GM19193 (cell line): Measurements from ENCODE around the gene TMEM52.
A peak's percentile ranks its signal among the peaks of the same experiment; 100 is the strongest.

Source experiments
- POLR2A ChIP-seq: IDR thresholded peaks from 4 replicates; pipeline ENCODE4 v1.6.1; 2011; ENCODE audit not compliant: insufficient read depth, insufficient read length; ENCODE audit errors: extremely low read depth

TMEM52 gene

DNA sequence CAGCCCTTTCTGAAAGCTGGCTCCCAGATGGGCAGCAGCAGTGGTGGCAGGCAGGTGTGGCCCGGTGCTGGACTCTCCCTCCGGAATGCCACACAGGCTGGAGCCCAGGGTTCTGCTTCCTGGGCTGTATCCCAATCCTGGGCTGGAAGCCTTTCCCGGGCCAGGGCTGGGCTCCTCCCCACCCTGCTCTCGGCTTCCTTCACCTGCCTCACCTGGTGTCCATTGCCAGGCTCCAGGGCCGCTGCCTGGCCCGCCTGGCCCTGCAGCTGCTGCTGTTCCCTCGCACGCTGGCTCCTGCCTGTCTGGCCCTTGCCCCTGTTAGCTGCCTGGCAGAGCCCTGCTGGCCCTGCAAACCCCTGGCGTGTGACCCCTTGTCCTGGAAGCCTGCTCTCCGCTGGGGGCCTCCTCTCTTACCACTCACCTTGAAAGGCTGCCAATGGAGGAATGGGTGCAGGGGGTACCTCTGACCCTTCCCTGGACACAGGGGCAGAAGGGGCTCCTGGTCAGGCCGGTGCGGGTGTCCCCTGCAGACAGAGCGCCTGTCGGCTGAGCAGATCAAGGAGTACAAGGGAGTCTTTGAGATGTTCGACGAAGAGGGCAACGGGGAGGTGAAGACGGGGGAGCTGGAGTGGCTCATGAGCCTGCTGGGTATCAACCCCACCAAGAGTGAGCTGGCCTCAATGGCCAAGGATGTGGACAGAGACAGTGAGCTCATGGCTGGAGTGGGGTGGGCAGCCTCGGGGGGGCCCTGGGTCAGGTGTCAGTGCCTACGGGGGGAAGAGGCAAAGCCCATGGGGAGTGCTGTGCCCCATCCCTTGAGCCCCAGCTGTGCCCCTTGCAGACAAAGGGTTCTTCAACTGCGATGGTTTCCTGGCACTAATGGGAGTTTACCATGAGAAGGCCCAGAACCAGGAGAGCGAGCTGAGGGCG is 2.9 kb downstream of the TMEM52 start:
- no peak for TF ChIP-seq POLR2A

DNA sequence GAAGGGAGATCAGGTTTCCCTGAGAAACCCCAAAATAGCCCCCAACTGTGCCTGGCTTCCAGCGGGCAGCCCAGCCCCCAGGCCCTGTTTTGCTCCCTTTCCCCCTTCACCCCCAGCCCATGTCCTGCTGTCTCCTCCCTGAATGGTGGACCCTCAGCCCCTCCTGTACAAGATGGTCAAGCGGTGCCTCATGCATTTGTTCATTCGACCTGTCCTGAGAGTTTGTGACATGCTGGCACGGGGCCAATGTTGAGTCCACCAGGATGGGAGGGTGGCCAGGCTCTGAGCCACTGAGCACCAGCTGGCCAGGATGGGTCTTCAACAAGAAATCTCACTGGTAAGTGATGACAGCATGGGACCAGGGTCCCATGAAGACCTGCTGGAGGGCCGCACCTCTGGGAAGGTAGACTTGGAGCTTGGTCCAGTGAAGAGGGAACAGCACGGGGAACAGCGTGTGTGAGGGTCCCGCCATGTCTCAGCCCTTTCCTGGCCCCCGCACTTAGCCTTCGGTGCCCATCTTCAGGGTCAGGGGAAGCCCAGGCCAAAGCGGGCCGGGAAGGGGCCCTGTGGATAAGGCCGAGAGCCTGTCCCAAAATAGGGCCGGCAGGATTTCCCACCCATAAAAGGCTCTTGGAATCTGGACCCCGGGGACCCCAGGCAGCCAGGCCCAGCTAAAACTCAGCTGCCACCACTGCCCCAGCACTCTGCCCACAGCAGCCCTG is 3.9 kb downstream of the TMEM52 start, which contains the start of gene CALML6:
Gene CALML6 (plus strand): TSS at position 290 of the 722 bp plus-strand sequence. CDS start 21 bp downstream, at position 311.
- no peak for TF ChIP-seq POLR2A

DNA sequence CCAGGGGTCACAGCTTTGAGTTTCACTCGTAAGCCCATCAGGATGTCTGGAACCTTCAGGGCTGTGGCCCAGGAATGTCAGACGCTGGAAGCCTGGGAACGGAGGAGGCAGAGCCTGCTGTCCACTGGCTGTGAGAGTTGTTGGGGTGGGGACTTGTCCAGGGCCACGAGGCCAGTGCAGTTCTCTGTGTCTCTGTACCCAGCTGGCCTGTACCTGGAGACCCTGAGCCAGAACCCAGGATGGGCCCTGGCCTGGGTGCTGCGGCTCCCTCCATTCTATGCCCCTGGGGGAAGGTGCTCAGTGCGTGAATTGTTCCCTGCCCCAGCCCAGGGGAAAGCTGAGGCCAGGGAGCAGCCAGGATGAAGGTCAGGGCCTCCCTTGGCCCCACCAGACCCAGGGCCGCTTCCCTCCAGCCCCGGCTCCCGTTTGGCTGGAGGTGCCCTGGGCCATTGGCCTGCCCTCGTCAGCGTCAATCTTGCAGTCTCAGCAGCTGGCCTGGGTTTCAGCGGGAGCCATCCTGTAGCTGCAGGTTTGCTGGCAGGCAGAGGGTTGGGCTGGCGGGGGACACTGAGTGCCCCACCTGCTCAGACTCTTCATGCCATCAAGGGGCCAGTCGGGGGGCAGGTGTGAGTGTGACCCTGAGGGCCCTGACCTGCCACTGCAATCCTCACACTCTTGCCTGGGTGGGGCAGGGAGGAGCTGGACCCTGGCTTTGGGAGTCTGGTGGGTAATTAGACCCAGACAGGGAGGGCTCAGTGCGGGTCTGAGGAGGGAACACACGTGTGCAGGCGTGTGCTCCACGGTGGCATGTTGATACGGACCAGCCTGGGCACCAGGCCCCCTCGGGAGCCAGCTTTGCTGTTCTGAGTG is 4.7 kb downstream of the TMEM52 start:
- TF ChIP-seq POLR2A: no peak

DNA sequence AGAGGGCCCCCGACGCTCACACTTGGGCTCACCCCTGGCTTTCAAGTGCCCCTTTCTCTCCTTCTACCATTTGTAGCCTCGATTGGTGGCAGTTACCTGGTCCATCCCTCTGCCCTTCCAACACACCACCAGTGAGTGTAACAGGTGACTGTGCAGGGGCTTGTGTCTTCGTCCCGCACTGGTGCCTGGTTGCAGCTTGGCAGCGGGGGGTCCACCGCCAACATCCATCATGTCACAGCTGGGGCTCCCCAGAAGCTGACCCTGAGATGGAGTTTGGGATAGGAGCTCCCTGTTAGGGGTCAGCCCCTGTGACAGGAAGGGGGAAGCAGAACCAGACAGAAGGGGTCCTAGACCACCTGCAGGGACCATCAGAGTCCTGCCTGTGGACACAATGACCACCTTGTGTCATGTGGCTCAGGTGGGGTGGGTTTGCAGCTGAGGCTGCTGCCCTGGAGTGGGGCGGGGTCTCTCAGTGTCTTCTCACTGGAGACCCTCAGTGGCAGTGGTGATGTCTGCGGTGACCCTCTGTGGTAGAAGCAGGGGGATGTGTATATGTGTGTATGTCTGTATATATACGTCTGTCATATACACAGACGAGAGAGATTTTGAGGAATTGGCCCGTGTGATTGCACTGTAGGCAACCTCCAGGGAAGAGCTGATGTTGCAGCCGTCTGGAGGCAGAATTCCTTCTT is 7.6 kb downstream of the TMEM52 start:
- no peak for TF ChIP-seq POLR2A

DNA sequence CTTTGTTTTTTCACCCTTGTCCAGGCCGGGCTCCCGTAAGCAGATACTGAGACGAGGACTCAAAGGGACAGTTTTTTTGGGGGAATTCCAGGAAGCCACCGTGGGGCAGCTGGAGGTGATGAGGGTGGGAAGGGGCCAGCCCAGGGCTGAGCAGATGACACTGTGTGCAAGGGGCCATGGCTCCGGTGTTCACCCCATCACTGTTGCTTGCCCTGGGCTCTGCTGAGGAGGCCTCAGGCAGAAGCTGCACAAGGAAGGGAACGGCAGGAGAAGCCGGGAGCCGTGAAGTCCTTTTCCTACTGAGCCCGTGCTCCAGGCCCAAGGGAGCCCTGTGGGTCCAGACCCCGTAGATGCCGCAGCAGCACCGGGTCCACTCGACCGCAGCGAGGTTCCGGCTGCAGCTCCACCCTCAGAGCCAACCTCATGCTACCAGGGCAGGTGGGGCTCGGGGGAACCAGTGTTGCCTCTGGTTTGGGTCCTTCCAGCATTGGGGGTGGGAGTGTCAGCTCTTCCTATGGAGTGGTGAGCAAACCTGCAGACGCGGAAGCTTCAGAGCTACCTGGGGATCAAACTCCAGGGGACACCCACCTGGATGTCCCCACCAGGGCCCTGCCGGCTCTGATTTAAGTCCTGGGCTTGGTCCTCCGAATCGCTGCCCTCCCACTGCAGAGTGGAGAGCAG is 8.3 kb downstream of the TMEM52 start:
- no peak for TF ChIP-seq POLR2A

DNA sequence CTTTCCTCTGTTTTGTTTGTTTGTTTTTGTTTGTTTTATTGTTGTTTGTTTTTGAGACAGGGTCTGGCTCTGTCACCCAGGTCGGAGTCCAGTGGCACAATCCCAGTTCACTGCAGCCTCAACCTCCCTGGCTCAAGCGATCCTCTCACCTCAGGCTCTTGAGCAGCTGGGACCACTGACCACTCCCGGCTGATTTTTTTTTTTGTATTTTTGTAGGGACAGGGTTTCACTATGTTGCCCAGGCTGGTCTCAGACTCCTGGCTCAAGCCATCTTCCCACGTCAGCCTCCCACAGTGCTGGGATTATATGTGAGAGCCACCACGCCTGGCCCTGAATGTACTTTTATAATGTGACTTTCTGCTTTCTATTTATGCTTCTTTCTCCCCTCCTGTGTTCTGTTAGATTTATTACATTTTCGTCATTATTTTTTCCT is 9.0 kb downstream of the TMEM52 start:
- no peak for TF ChIP-seq POLR2A

DNA sequence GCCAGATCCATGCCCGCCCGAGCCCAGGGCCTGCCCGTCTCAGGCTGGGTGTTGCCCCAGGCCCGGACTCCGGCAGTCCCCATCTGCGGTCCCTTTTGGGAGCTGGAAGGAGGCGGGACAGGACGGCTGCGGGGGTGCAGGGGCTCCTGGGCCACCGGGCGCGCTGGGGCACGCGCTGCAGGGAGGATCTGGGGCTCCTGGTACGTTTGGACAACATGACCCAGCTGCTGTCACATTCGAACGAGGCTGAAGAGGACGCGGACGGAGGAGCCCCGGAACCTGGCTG is 10.6 kb downstream of the TMEM52 start:
- TF ChIP-seq POLR2A: no peak

DNA sequence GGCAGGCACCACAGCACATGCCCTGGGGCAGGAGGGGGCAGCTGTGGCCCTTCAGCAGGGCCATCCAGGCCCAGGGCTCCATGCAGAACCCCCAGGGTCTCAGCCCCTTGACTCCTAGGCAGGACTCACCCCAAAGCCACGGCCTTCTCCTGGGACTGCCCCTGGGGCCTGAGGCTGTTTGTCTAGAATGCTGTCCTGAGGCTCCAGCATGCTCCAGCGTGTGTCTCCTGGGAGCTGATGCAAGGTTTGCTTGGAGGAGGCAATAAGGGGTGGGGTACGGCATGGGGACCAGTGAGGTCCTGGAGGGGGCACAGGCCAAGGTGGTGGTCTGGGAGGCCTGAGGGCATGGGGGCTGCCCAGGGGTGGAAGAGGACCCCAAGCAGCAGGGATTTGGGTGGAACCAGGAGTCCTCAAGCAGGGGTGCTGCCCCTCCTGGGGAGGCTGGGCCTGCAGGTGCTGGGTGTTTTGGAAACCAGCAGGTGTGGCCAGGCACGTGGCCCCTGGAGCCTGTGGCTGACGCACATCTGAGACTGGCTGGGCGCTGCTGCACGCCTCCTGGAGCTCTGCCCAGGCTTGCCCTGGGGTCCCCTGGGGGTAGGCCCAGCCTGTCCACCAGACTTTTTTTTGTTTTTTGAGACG is 11.9 kb downstream of the TMEM52 start:
- TF ChIP-seq POLR2A: peak; percentile 30

DNA sequence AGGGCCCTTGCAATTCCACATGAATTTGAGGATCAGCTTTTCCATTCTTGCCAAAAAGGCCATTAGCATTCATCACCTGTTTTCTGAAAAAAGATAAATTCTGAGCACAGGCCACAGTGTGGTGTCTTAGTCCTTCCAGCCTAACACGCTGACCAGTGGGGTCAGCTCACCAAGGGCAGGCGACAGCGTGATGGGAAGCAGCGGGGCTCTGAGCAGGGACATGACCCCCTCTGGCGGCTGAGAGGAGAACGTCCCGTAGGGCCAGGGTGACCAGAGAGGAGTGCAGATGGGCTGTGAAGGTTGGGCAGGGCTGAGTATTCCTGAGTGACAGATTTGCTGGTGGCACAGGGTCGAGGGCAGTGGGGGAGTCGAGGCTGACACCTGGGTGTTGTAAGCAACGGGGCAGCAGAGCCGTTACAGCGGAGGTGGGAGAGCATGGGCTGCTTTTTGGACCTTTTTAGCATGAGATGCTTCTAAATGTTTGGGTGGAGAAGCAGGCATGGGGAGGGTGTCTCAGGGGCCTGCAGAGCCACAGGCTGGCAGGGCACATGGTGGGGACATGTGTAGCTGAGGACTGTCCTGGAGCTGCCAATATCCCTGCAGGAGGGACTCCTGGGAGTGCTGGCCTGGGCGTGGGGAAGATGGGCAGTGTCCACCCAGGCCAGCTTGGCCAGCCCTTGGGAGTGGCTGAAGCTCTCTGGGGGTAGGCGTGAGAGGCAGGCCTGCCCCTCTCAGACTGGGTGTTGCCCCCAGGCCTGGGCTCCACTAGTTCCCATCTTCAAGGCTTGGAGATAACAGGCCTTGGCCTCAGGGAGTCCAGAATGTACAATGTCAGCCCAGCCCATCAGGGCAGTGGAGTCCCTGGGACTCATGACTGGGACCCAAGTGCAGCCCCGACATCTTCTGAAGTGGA is 12.6 kb downstream of the TMEM52 start:
- no peak for TF ChIP-seq POLR2A

DNA sequence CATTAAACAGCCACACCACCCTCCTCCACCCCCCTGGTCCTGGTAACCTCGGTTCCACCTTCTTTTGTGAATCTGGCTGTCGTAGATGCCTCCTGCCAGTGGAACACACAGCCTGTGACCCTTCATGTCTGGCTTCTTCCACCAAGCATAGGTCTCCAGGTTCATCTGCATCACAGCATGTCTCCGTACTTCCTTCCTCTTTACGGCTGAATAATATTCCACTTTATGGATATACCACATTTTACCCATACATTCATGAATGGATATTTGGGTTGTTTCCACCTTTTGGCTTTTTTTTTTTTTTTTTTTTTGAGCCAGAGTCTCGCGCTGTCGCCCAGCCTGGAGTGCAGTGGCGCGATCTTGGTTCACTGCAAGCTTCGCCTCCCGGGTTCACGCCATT is 15.9 kb downstream of the TMEM52 start:
- no peak for TF ChIP-seq POLR2A

DNA sequence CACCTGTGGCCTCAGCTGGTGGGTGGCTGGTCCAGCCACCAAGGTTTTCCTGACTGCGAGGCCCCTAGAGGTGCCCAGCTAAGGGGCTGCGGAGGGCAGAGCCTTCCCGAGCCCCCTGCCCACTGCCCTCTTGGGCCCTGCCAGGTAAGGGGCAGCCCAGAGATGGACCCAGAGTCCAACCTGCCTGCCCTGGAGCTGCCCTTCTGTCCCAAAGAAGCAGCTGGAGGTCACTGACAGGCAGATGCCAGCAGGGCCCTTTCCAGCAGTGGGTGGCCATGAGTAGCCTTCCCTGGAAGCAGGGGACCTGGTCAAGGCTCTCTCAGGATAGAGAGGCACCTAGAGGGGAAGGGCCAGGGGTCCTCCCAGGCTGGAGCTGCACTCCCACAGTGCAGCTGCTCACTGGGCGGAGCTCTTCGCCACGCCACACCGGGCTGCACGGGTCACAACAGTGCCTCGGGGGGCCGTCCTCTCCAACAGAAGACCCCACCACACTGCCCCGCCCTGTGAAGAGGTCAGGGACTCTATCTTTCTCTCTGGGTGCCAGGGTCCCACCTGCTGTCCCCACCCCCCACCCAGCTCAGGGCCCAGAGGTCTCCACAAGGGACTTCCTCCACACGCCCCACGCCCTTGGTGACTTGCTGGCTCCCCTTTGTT is 17.3 kb downstream of the TMEM52 start:
- TF ChIP-seq POLR2A: no peak
